ENCODE measurements around the gene DPP6.

DNA sequence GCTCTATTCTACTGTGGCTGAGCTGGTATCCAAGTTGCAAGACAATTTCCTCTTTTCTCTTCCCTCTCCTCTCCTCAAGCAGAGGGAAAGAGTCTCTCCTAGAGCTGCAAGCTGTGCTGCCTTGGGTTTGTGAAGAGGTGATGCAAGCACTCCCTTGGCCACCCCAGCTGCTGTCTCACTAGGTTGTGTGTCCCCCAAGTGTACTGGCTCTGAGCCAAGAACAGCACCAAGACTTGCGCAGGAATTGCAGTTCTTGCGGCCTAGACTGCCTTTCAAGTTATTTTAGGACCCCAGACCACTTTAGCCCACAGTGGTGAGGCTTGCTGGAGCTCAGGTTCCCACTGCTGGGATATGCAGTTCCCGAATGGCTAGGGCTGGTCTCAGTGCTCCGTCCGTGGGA, 411.6 kb downstream of the DPP6 start:
- no peak for TF ChIP-seq POLR2A (IDR thresholded peaks at IDR 0.05)
- TF ChIP-seq, protein P1, sequence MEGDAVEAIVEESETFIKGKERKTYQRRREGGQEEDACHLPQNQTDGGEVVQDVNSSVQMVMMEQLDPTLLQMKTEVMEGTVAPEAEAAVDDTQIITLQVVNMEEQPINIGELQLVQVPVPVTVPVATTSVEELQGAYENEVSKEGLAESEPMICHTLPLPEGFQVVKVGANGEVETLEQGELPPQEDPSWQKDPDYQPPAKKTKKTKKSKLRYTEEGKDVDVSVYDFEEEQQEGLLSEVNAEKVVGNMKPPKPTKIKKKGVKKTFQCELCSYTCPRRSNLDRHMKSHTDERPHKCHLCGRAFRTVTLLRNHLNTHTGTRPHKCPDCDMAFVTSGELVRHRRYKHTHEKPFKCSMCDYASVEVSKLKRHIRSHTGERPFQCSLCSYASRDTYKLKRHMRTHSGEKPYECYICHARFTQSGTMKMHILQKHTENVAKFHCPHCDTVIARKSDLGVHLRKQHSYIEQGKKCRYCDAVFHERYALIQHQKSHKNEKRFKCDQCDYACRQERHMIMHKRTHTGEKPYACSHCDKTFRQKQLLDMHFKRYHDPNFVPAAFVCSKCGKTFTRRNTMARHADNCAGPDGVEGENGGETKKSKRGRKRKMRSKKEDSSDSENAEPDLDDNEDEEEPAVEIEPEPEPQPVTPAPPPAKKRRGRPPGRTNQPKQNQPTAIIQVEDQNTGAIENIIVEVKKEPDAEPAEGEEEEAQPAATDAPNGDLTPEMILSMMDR (IDR thresholded peaks at IDR 0.05): no peak
